Measurements from ENCODE around the gene FZD8. TPM values are rescaled to one million over a fixed set of nuclear protein-coding genes. Genes with fewer than 3 reads are reported as not detected.
A peak's percentile ranks its signal among the peaks of the same experiment; 100 is the strongest.

Gene FZD8
- total RNA-seq, 1 experiment from 2014 or later = 1.8 TPM

DNA sequence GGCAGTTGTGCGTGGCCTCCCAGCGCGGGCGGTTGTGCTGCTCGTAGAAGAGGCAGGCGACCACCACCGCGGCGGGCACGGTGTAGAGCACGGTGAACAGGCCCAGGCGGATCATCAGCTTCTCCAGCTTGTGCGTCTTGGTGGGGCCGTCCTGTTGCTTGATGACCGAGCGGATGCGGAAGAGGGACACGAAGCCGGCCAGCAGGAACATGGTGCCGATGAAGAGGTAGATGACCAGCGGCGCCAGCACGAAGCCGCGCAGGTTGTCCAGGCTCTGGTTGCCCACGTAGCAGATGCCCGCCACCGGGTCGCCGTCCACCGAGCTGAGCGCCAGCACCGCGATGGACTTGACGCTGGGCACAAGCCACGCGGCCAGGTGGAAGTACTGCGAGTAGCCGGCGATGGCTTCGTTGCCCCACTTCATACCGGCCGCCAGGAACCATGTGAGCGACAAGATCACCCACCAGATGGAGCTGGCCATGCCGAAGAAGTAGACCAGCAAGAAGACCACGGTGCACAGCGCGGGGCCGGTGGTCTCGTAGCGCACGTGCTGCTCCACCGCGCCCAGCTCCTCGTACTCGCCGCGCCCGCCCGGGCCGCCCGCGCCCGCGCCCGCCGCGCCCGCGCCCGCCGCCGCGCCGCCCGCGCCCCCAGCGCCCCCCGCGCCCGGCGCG lies 2.2 kb downstream of the FZD8 start:
- Histone ChIP-seq H3K27ac (ENCODE audit: low read length) (no peak overlapping the region), H3K9me3 (ENCODE audit: control insufficient read depth, insufficient read depth, low read depth, low read length) (no peaks in the 10 kb centered on the region), H3K4me3 (ENCODE audit: low read depth in 2 of 2, low read length in 2 of 2) (peak overlapping the region; percentile 34 to 39; a peak in 3 of 4 replicates), H3K27me3 (ENCODE audit: control insufficient read depth, insufficient read depth, low read length) (peaks cover under 1% of the 10 kb centered on the region; the same call in 1 of the 2 replicates), H3K36me3 (ENCODE audit: control insufficient read depth, insufficient read depth, low read length) (no peaks in the 10 kb centered on the region), H3K4me1 (ENCODE audit: control insufficient read depth, insufficient read depth, low read length) (no peaks in the 10 kb centered on the region)
- TF ChIP-seq, protein P1, sequence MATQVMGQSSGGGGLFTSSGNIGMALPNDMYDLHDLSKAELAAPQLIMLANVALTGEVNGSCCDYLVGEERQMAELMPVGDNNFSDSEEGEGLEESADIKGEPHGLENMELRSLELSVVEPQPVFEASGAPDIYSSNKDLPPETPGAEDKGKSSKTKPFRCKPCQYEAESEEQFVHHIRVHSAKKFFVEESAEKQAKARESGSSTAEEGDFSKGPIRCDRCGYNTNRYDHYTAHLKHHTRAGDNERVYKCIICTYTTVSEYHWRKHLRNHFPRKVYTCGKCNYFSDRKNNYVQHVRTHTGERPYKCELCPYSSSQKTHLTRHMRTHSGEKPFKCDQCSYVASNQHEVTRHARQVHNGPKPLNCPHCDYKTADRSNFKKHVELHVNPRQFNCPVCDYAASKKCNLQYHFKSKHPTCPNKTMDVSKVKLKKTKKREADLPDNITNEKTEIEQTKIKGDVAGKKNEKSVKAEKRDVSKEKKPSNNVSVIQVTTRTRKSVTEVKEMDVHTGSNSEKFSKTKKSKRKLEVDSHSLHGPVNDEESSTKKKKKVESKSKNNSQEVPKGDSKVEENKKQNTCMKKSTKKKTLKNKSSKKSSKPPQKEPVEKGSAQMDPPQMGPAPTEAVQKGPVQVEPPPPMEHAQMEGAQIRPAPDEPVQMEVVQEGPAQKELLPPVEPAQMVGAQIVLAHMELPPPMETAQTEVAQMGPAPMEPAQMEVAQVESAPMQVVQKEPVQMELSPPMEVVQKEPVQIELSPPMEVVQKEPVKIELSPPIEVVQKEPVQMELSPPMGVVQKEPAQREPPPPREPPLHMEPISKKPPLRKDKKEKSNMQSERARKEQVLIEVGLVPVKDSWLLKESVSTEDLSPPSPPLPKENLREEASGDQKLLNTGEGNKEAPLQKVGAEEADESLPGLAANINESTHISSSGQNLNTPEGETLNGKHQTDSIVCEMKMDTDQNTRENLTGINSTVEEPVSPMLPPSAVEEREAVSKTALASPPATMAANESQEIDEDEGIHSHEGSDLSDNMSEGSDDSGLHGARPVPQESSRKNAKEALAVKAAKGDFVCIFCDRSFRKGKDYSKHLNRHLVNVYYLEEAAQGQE (IDR thresholded peaks at IDR 0.05; ENCODE audit: insufficient read depth in 1 of 2, low read depth in 2 of 2, low read length in 1 of 2) = no peak
- TF ChIP-seq, protein P2, sequence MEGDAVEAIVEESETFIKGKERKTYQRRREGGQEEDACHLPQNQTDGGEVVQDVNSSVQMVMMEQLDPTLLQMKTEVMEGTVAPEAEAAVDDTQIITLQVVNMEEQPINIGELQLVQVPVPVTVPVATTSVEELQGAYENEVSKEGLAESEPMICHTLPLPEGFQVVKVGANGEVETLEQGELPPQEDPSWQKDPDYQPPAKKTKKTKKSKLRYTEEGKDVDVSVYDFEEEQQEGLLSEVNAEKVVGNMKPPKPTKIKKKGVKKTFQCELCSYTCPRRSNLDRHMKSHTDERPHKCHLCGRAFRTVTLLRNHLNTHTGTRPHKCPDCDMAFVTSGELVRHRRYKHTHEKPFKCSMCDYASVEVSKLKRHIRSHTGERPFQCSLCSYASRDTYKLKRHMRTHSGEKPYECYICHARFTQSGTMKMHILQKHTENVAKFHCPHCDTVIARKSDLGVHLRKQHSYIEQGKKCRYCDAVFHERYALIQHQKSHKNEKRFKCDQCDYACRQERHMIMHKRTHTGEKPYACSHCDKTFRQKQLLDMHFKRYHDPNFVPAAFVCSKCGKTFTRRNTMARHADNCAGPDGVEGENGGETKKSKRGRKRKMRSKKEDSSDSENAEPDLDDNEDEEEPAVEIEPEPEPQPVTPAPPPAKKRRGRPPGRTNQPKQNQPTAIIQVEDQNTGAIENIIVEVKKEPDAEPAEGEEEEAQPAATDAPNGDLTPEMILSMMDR (IDR thresholded peaks at IDR 0.05) = no peak
- no peak for TF ChIP-seq SIN3A (IDR thresholded peaks at IDR 0.05; ENCODE audit: borderline replicate concordance, insufficient read depth, low read depth, low read length)
- no peak for TF ChIP-seq TCF7L2 (IDR thresholded peaks at IDR 0.05; ENCODE audit: low read depth, low read length)
- no peak for TF ChIP-seq POLR2AphosphoS5 (IDR thresholded peaks at IDR 0.05; ENCODE audit: low read depth, low read length)
- in situ Hi-C loops (cut with HindIII; ENCODE audit: low pct_unique_long_range_greater_than_20kb, low sequenced_read_pairs) = no loop called here
- CTCF ChIA-PET = no interaction called here
- intact Hi-C loops (cut with micrococcal nuclease; ENCODE audit: unreplicated experiment) = loop anchor here (5.0 kb wide), 1 partner anchor 1242 kb away; no protein-coding TSS in a partner anchor
- DNase-seq (ENCODE audit: low read depth, low spot score) (no peak), ATAC-seq (no peak)
- POLR2A ChIA-PET = no interaction called here
- BruUV-seq (replicated peaks) = no TSS peak

DNA sequence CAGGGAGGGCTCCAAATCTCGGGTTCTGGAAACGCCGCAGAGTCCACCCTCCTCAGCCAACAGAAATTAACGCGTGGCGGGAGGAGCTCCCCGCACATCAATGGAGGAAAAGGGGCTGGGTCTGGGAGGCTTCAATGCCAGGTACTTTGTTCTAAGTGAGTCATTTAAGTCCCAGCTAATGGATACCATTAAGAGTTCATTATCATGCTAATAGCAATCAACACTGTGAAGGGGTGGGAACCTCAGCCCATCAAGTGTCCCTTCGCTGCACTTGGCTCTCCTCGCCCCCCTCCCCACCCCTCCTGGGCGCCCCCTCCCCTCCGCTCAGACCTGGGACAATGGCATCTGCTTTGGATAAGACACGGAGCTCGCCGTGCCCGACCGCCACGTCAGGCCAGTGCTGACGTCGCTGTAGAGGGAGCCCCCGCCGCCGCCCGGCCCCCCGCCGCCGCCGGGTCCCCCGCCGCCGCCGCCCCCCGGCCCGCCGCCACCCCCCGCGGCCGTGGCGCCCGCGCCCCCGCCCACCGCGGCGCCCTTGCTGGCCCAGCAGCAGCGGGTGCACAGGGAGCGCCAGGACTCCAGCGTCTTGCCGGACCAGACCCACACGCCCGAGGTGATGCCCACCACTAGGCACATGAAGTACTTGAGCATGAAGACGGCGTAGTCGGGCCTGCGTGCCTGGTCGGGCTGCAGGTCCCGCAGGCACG lies 2.9 kb downstream of the FZD8 start:
- H3K27me3 ChIP-seq (ENCODE audit: control insufficient read depth, insufficient read depth, low read length) = no peaks in the 10 kb centered on the region; the same call in 1 of the 2 replicates
- no peak for ATAC-seq
- in situ Hi-C loops (cut with HindIII; ENCODE audit: low pct_unique_long_range_greater_than_20kb, low sequenced_read_pairs) (no loop called here), intact Hi-C loops (cut with micrococcal nuclease; ENCODE audit: unreplicated experiment) (loop anchor here (5.0 kb wide), 1 partner anchor 1243 kb away; no protein-coding TSS in a partner anchor)
- H3K36me3 ChIP-seq (ENCODE audit: control insufficient read depth, insufficient read depth, low read length) = no peaks in the 10 kb centered on the region
- TF ChIP-seq TCF7L2 (IDR thresholded peaks at IDR 0.05; ENCODE audit: low read depth, low read length) (no peak), SIN3A (IDR thresholded peaks at IDR 0.05; ENCODE audit: borderline replicate concordance, insufficient read depth, low read depth, low read length) (no peak), POLR2AphosphoS5 (IDR thresholded peaks at IDR 0.05; ENCODE audit: low read depth, low read length) (no peak)
- TF ChIP-seq, protein P2 (IDR thresholded peaks at IDR 0.05) = no peak
- TF ChIP-seq, protein P1 (IDR thresholded peaks at IDR 0.05; ENCODE audit: insufficient read depth in 1 of 2, low read depth in 2 of 2, low read length in 1 of 2) = no peak
- no peaks in the 10 kb centered on the region for H3K9me3 ChIP-seq (ENCODE audit: control insufficient read depth, insufficient read depth, low read depth, low read length)
- no peak for DNase-seq (ENCODE audit: low read depth, low spot score)
- ChIA-PET POLR2A (no interaction called here), CTCF (no interaction called here)
- BruUV-seq (replicated peaks) = no TSS peak
- H3K27ac ChIP-seq (ENCODE audit: low read length) = no peak overlapping the region
- H3K4me3 ChIP-seq (ENCODE audit: low read depth in 2 of 2, low read length in 2 of 2) = no peak overlapping the region; a peak in 1 of 4 replicates
- H3K4me1 ChIP-seq (ENCODE audit: control insufficient read depth, insufficient read depth, low read length) = no peaks in the 10 kb centered on the region
